ENCODE measurements around the gene METTL25B. TPM values are rescaled to one million over a fixed set of nuclear protein-coding genes. Genes with fewer than 3 reads are reported as not detected.

The METTL25B gene
- polyA plus RNA-seq, 1 donor from 2014 or later = 13.1 TPM

DNA sequence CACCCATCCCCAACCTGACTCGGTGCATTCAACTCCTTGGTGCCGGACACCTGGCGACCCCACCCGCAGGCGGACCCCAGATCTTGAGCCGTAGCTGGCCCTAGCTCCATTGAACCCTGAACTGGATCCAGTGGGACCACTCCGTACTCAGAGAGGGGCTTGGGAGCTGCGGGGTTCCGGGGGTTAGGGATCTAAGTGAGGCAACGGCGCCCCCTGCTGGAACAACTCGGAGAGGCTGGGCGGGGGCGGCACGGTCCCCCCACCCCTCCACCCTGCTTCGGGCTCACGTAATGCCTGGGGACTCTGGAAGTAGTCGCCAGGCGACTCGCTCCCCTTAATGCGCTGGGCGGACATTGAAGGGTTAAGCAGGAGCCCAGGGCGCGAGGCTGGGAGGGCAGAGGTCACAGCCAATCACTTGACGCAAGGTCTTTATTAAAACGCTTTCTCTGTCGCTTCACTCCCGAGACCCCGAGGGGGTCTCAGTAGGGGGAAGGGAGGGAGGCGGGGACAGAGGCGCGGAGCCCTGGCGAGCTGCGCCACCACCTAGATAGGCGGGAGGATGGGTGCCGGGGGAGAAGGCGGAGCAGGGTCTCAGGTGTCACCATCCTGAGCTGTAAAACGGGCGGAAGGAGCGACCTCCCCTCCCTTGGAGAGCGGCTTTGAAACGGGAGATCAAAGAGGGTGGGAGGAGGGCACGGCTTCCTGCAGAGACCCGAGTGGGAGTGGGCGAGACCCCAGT lies 22.2 kb upstream of the METTL25B start:
- H3K27ac ChIP-seq (ENCODE audit: low read length) = no peak overlapping the region
- H3K27me3 ChIP-seq (ENCODE audit: insufficient read depth, low read depth, low read length) = peaks cover 15% of the 10 kb centered on the region
- H3K4me3 ChIP-seq (ENCODE audit: low read length) = peak overlapping the region; percentile 56
- H3K9me2 ChIP-seq (ENCODE audit: insufficient read depth, low read length) = no peaks in the 10 kb centered on the region
- H3K36me3 ChIP-seq (ENCODE audit: insufficient read depth, low read length) = no peaks in the 10 kb centered on the region
- no peaks in the 10 kb centered on the region for H4K20me1 ChIP-seq (ENCODE audit: insufficient read depth)
- H3K4me2 ChIP-seq (ENCODE audit: low read length) = peak overlapping the region; percentile 48
- H3K9me3 ChIP-seq (ENCODE audit: low read length) = no peaks in the 10 kb centered on the region
- H3K9ac ChIP-seq (ENCODE audit: low read length) = peak overlapping the region; percentile 35
- TF ChIP-seq, protein P1, sequence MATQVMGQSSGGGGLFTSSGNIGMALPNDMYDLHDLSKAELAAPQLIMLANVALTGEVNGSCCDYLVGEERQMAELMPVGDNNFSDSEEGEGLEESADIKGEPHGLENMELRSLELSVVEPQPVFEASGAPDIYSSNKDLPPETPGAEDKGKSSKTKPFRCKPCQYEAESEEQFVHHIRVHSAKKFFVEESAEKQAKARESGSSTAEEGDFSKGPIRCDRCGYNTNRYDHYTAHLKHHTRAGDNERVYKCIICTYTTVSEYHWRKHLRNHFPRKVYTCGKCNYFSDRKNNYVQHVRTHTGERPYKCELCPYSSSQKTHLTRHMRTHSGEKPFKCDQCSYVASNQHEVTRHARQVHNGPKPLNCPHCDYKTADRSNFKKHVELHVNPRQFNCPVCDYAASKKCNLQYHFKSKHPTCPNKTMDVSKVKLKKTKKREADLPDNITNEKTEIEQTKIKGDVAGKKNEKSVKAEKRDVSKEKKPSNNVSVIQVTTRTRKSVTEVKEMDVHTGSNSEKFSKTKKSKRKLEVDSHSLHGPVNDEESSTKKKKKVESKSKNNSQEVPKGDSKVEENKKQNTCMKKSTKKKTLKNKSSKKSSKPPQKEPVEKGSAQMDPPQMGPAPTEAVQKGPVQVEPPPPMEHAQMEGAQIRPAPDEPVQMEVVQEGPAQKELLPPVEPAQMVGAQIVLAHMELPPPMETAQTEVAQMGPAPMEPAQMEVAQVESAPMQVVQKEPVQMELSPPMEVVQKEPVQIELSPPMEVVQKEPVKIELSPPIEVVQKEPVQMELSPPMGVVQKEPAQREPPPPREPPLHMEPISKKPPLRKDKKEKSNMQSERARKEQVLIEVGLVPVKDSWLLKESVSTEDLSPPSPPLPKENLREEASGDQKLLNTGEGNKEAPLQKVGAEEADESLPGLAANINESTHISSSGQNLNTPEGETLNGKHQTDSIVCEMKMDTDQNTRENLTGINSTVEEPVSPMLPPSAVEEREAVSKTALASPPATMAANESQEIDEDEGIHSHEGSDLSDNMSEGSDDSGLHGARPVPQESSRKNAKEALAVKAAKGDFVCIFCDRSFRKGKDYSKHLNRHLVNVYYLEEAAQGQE (IDR thresholded peaks at IDR 0.05; ENCODE audit: borderline replicate concordance) = no peak
- TF ChIP-seq MXI1 (conservative IDR thresholded peaks at IDR 0.05; ENCODE audit: poor library complexity, severe bottlenecking) (no peak), RAD21 (conservative IDR thresholded peaks at IDR 0.05) (peak; percentile 60), SMC3 (conservative IDR thresholded peaks at IDR 0.05; ENCODE audit: poor library complexity) (peak; percentile 59), TAF1 (IDR thresholded peaks at IDR 0.05; ENCODE audit: low read depth) (no peak), EZH2 (IDR thresholded peaks at IDR 0.05; ENCODE audit: borderline replicate concordance, insufficient read depth, low read length, poor library complexity, severe bottlenecking) (no peak), POLR2AphosphoS5 (IDR thresholded peaks at IDR 0.05) (peak; percentile 15), EP300 (conservative IDR thresholded peaks at IDR 0.05; ENCODE audit: poor library complexity, severe bottlenecking) (no peak)
- TF ChIP-seq, protein P2, sequence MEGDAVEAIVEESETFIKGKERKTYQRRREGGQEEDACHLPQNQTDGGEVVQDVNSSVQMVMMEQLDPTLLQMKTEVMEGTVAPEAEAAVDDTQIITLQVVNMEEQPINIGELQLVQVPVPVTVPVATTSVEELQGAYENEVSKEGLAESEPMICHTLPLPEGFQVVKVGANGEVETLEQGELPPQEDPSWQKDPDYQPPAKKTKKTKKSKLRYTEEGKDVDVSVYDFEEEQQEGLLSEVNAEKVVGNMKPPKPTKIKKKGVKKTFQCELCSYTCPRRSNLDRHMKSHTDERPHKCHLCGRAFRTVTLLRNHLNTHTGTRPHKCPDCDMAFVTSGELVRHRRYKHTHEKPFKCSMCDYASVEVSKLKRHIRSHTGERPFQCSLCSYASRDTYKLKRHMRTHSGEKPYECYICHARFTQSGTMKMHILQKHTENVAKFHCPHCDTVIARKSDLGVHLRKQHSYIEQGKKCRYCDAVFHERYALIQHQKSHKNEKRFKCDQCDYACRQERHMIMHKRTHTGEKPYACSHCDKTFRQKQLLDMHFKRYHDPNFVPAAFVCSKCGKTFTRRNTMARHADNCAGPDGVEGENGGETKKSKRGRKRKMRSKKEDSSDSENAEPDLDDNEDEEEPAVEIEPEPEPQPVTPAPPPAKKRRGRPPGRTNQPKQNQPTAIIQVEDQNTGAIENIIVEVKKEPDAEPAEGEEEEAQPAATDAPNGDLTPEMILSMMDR (IDR thresholded peaks at IDR 0.05; ENCODE audit: poor library complexity, severe bottlenecking) = peak; percentile 80
- H3K79me2 ChIP-seq (replicated peaks; ENCODE audit: insufficient read depth, low read length) = no peaks in the 10 kb centered on the region
- peaks cover 8% of the 10 kb centered on the region for H3F3A ChIP-seq (ENCODE audit: insufficient read depth, low read length, poor library complexity, severe bottlenecking)
- H2AFZ ChIP-seq (ENCODE audit: low read depth, low read length) = no peak overlapping the region

DNA sequence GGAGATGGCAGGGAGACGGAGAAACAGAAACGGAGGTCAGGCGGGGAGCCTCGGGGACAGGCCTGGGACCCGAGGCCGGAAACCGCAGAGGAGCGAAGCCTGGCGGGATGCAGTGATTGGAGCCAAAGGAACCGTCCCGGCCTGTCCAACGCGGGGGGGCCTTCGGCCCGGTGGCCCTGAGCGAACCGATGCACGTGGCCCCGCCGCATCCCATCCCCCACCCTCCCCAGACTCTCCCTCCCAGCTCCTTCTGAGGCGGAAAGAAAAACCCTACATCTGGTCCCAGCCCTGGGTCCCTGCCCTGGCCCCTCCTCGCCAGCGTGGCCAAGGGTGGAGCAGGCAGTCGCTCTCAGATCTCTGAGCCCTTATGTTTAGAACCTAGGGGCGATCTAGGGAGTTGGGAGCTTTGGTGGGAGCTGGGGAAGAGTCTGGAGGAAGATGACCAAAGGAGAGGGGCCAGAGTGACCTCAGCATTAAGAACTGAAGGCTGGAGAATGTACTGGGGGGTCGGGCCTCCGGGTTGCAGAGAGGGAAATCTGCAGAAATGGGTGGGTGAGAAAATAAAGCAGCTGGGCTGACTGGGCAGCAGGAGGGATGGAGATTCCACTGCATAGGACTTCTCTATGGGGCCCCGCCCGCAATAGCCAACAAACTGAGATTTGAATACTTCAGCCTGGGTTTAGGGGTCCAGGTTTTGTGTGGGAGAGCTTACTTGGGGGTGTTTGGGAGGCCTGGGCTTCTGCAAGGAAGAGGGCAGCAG lies 21.4 kb upstream of the METTL25B start:
- Histone ChIP-seq H3F3A (ENCODE audit: insufficient read depth, low read length, poor library complexity, severe bottlenecking) (peaks cover 8% of the 10 kb centered on the region), H3K79me2 (replicated peaks; ENCODE audit: insufficient read depth, low read length) (no peaks in the 10 kb centered on the region), H3K27me3 (ENCODE audit: insufficient read depth, low read depth, low read length) (peaks cover 15% of the 10 kb centered on the region), H2AFZ (ENCODE audit: low read depth, low read length) (no peak overlapping the region), H3K4me2 (ENCODE audit: low read length) (peak overlapping the region; percentile 36), H3K27ac (ENCODE audit: low read length) (no peak overlapping the region), H3K4me3 (ENCODE audit: low read length) (peak overlapping the region; percentile 56), H3K9me2 (ENCODE audit: insufficient read depth, low read length) (no peaks in the 10 kb centered on the region), H4K20me1 (ENCODE audit: insufficient read depth) (no peaks in the 10 kb centered on the region), H3K9ac (ENCODE audit: low read length) (peak overlapping the region; percentile 35), H3K9me3 (ENCODE audit: low read length) (no peaks in the 10 kb centered on the region), H3K36me3 (ENCODE audit: insufficient read depth, low read length) (no peaks in the 10 kb centered on the region)
- TF ChIP-seq POLR2AphosphoS5 (IDR thresholded peaks at IDR 0.05) = peak; percentile 1
- TF ChIP-seq, protein P1 (IDR thresholded peaks at IDR 0.05; ENCODE audit: borderline replicate concordance) = no peak
- TF ChIP-seq, protein P2 (IDR thresholded peaks at IDR 0.05; ENCODE audit: poor library complexity, severe bottlenecking) = no peak
